GM10266 (cell line): ENCODE measurements around the gene SEC24D.

Source experiments
- DNase-seq: peaks from one replicate; pipeline ENCODE4 v3.0.0; 2012; ENCODE audit errors: extremely low spot score
- TF ChIP-seq, protein P1 (sequence below): IDR thresholded peaks from 2 replicates; pipeline ENCODE4 v1.5.1; 2012; ENCODE audit warnings: mild to moderate bottlenecking, low read depth; ENCODE audit not compliant: control insufficient read depth, insufficient read depth; ENCODE audit errors: missing control alignments

SEC24D gene

DNA sequence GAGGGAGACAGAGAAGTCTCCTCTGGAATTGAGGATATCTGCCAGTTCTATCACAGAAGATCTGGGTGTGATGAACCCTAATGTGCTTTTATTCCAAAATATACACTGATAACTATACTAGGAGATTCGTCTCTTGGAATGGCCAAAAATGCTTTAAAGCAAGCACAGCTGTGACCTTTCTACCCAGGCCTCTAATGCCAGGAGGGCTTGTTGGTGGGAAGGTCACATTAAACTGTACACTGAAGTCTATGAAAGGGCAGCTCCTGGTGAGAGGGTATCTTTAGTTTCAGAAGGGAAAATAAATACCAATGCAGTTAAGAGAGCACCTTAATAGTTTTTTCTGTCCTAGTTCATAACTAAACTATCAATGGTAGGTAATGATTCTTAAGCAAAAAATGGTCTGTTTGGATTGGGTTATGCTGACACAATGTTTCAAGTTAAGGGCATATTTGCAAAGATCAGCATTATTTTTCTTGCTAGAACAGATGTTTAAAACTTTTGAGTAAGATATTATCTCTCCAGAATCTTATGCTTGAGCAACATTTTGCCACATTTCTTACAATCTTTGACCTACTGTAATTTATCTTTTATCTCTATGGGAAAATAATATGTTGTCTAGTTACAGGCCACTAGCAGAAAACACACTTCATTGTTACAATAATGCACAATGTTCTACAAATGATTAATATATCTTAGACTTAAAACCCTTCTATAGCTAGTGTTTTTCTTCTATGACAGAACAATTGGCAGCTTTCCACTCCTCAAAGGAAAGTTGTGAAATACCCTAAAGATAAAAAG is 59.6 kb downstream of the SEC24D start:
- TF ChIP-seq, protein P1, sequence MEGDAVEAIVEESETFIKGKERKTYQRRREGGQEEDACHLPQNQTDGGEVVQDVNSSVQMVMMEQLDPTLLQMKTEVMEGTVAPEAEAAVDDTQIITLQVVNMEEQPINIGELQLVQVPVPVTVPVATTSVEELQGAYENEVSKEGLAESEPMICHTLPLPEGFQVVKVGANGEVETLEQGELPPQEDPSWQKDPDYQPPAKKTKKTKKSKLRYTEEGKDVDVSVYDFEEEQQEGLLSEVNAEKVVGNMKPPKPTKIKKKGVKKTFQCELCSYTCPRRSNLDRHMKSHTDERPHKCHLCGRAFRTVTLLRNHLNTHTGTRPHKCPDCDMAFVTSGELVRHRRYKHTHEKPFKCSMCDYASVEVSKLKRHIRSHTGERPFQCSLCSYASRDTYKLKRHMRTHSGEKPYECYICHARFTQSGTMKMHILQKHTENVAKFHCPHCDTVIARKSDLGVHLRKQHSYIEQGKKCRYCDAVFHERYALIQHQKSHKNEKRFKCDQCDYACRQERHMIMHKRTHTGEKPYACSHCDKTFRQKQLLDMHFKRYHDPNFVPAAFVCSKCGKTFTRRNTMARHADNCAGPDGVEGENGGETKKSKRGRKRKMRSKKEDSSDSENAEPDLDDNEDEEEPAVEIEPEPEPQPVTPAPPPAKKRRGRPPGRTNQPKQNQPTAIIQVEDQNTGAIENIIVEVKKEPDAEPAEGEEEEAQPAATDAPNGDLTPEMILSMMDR = no peak
- no peak for DNase-seq

DNA sequence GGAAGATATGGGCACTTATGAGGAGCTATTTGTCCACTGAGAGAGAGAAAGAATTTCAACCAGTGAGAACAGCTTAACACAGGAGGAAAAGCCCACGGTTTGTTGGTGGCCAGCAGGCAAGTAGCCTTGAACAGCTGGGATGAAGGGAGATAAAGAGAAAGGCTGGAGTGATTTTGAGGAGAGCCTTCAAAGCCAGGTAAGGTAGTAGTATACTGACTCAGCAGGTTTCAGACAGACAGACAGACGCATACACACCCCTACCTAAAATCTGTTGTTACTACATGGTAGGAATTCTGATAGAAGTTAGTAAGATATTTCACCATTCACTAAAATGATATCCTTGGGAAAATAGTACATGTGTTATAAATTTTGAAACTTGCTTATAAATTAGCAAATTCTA is 60.5 kb downstream of the SEC24D start:
- DNase-seq = no peak
- TF ChIP-seq, protein P1 = no peak

DNA sequence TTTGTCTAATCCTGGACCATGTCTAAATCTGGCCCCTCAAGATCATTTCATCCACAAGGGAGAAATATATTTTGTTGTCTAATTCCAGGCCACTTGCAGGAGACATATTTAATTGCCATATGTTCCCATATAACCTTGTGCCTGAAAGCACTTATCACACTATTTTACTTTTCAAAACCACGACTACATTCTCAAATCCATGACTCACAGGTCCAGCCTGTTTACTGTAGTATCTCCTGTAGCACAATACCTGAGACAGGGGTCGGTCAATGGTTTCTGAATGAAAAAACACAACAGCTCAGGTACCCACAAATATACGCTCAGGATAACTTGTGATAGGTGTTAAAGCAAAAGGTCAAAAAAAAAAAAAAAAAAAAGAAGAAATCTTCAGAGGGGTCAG is 60.9 kb downstream of the SEC24D start:
- TF ChIP-seq, protein P1 = no peak
- DNase-seq = no peak

DNA sequence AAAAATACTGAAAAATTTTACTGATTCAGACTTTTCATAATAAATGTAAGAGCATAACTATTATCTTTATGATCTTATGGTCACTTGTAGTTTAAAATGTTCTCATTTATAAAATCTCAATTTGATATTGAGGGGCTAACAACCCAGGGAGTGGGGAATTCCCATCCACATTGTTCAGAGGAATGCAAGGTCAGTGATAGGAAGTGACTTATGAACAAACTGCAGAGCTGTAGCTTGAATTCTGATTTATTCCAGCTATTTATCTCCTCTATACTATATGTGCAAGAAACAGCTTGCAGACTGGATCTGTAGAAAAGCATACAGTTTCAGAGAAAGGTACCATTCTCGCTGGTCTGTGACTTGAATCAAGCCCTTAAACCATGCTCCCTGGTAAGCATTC is 61.6 kb downstream of the SEC24D start:
- TF ChIP-seq, protein P1 = no peak
- no peak for DNase-seq

DNA sequence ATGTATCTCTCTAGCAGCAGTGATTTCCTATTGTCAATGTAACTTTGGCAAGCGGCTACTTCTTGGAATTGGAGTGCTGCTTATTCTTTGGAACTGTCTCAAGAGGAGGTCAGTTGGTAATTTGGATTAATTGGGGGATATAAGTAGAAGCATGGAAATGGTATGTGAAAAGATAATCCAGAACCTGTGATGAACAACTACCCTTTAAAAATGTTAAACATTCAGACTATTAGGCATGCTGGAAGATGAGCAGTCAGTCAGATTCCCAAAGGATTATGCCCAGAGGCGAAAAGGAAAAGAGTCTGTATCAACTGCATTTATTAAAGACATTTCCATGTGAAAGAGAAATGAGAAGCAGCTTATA is 62.5 kb downstream of the SEC24D start:
- TF ChIP-seq, protein P1 = no peak
- DNase-seq = no peak

DNA sequence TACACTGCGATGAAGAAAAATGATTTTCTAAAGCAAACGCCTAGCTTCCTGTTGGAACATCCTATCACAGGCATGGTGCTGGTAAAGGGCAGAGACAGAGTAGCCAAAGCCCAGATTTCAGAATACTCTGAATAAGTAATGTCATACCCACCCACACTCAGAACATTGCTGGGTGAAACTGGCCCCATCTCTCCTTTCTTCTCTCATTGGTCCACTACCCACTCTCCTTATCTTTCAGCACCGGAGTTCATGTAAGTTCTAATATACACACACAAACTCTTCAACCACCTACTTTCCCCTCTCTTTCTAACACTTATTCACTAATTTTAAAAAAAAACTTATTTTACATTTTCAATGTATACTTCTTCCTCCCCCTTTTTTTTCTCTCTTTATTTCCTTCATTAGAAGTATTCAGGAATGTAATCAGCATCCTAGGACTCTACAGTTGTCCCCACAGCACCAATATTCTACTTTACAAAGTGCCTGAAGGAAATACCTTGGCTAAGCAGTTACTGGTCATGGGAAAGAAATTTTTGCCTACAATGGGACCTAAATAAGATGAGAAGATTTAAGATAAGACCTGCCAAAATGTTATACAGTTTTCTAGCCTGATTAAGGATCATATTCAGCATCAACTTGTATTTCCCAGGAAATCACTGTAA is 63.0 kb downstream of the SEC24D start:
- DNase-seq = no peak
- TF ChIP-seq, protein P1 = no peak
